AG04449 (cell line): ENCODE data around the gene SARDH.

Experiments
- CTCF ChIA-PET: fragments of 350-600 bp; formaldehyde crosslinking; extraction: SDS; loops from one replicate; lab custom pipeline; 2021; ENCODE audit warnings: antibody characterized with exemption; lab: Yijun Ruan, JAX
- POLR2A ChIA-PET: fragments of 400-600, 350-600 bp; formaldehyde crosslinking; extraction: SDS; loops from one replicate; lab custom pipeline; 2020; ENCODE audit warnings: antibody characterized with exemption, inconsistent platforms; lab: Yijun Ruan, JAX
- DNase-seq: peaks from one replicate; pipeline ENCODE4 v3.0.0-alpha.2; 2010; ENCODE audit warnings: low read depth, low spot score
- H3K4me3 ChIP-seq: 2 replicates; pipeline ENCODE4 v1.5.1; 2011; ENCODE audit warnings: low read depth, mild to moderate bottlenecking, control low read depth, low read length
- TF ChIP-seq, protein P1 (sequence below): IDR thresholded peaks from one replicate; pipeline ENCODE4 v1.5.1; 2011; ENCODE audit warnings: mild to moderate bottlenecking, moderate library complexity, low read length, control low read depth, inconsistent platforms; ENCODE audit not compliant: insufficient read depth; ENCODE audit errors: missing control alignments

SARDH gene

GRCh38 chr9:133706307-133707050 lies 31.7 kb downstream of the SARDH start:
- POLR2A ChIA-PET: no interaction called here
- CTCF ChIA-PET: interaction anchor here (1.2 kb wide), 1 partner anchor 36 kb away, joined by 4 read pairs; no protein-coding TSS in a partner anchor
- TF ChIP-seq, protein P1, sequence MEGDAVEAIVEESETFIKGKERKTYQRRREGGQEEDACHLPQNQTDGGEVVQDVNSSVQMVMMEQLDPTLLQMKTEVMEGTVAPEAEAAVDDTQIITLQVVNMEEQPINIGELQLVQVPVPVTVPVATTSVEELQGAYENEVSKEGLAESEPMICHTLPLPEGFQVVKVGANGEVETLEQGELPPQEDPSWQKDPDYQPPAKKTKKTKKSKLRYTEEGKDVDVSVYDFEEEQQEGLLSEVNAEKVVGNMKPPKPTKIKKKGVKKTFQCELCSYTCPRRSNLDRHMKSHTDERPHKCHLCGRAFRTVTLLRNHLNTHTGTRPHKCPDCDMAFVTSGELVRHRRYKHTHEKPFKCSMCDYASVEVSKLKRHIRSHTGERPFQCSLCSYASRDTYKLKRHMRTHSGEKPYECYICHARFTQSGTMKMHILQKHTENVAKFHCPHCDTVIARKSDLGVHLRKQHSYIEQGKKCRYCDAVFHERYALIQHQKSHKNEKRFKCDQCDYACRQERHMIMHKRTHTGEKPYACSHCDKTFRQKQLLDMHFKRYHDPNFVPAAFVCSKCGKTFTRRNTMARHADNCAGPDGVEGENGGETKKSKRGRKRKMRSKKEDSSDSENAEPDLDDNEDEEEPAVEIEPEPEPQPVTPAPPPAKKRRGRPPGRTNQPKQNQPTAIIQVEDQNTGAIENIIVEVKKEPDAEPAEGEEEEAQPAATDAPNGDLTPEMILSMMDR: no peak
- no peak overlapping the region for H3K4me3 ChIP-seq
- DNase-seq: no peak

- DNase-seq: no peak
- TF ChIP-seq, protein P1: no peak
- CTCF ChIA-PET: interaction anchor here (1.2 kb wide), 1 partner anchor 37 kb away, joined by 4 read pairs; no protein-coding TSS in a partner anchor
- no peak overlapping the region for H3K4me3 ChIP-seq
- POLR2A ChIA-PET: no interaction called here
These were observed 32.6 kb downstream of the SARDH start for GRCh38 chr9:133705576-133705975.

GRCh38 chr9:133704711-133705181 lies 33.4 kb downstream of the SARDH start:
- H3K4me3 ChIP-seq: no peak overlapping the region
- TF ChIP-seq, protein P1: no peak
- no peak for DNase-seq
- ChIA-PET POLR2A (no interaction called here), CTCF (no interaction called here)

DNA sequence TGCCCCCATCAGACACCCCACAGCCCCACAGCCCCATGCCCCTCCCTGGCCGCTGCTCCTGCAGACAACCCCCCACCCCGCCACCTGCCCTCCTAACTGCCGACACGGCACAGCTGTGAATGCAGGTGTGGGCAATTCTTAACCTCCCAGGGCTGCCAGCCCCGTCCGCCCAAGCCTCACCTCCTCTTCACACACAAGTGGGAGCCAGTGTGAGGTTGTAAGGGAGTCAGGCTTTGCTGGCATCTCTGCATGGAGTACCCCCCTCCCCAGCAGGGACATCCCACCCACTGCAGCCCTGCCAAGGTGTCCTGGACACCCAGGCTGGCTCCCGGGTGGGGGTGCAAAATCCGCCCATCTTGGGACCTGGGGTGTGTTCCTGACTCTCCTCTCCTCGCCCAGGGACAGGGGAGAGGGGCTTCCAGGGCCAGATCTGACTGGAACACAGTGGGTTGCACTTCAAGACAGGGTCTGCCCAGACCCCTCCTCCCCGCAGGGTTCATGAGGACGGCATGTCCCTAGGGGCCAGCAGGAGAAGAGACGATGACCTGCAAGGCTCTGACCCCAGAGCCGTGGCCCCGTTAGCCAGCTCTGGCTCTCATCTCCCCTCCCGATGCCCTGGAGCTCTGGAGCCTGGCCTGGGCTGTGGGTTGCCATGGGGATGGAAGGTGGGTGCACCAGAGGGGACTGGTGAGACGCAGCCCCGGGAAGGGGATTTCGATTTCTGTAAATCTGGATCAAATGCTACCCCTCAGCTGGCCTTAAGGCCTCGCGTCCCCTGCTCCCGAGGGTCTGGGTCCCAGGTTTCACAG lies 34.4 kb downstream of the SARDH start:
- TF ChIP-seq, protein P1: no peak
- CTCF ChIA-PET: no interaction called here
- H3K4me3 ChIP-seq: no peak overlapping the region
- POLR2A ChIA-PET: no interaction called here
- DNase-seq: no peak

DNA sequence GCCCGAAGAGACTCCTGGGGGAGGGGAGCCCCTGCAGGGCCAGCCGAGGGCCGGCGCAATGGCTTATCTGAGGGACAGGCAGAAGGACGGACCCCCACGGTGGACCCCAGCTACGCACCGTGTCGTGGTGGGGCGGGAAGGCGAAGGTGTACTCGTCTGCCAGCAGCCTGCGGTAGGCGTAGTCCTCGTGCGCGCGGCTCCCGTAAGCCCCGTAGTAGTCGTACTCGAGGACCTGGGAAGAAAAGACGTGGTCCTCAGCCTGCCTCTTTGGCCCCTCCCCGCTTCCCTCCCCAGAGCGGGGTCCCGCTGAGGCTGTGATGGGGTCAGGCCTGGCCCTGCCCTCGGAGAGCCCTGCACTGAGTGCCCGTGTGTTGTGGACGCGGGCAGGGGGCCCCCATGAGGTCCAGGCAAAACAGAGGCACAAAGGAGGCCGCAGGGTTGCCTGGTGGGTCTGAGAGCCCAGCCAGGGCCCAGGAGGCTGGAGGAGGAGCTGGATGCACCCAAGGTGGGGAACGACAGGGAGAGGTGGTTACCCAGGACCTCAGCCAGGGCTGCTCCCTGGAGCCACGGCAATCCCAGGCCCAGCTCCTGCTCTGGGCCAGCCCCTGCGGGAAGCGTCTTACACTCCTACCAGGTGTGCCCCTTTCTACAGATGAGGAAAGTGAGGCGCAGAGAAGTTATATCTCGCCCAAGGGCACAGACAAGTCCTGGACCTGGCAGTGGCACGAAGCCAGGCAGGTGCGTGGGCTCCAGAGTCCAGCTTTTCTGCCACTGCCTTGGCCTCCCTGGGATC lies 35.2 kb downstream of the SARDH start:
- ChIA-PET POLR2A (no interaction called here), CTCF (interaction anchor here (1.2 kb wide), 1 partner anchor 24 kb away, joined by 3 read pairs; no protein-coding TSS in a partner anchor)
- TF ChIP-seq, protein P1: no peak
- no peak overlapping the region; the same call in 1 of the 2 replicates for H3K4me3 ChIP-seq
- no peak for DNase-seq
